Stimulated activated CD4-positive, alpha-beta T cell treated with anti-CD3 and anti-CD28 coated beads, Interleukin-4, amount 100 ng/mL, for 4 hours (primary cell): ENCODE data around the gene GPI.
A peak's percentile ranks its signal among the peaks of the same experiment; 100 is the strongest.

Experiments used
- DNase-seq, 2 experiments: peaks; one replicate each; pipeline ENCODE4 v3.0.0-alpha.2; 2020

GPI gene

DNA sequence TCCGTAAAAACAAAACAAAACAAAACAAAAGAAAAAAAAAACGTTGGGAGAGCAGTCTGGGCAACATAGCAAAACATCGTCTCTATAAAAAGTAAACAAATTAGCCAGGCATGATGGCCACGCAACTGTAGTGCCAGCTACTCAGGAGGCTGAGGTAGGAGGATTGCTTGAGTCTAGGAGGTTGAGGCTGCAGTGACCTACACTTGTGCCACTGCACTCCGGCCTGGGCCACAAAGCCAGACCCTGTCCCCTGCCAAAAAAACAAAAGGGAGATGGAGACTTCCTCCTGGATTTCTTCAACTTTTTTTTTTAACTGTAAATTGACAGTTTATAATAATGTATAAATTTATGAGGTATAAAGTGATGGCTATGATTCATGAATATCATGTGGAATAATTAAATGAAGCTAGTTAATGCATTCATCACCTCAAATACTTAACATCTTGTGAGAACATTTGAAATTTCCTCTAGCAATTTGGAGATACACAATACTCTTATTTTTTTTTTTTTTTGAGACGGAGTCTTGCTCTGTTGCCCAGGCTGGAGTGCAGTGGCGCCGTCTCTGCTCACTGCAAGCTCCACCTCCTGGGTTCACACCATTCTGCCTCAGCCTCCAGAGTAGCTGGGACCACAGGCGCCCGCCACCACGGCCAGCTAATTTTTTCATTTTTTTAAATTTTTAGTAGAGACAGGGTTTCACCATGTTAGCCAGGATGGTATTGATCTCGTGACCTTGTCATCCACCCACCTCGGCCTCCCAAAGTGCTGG lies 41.1 kb downstream of the GPI start:
- DNase-seq, result no peak

DNA sequence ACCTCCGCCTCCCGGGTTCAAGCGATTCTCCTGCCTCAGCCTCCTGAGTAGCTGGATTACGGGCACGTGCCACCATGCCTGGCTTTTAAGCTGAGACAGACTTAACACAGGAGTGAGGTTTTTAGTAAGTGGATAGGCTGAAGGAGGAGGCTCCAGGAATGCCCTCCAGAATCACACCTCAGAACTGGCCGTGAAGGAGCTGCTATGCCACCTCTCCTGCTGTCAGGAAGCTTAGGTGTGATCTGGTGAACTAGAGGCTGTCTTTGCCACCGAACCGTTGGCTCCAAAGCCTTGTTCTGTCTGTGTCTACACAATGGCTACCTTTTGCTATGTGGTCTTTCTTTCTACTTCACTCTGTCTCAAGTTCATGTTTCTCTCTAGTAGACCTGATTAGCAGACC lies 43.4 kb downstream of the GPI start:
- DNase-seq, result no peak

DNA sequence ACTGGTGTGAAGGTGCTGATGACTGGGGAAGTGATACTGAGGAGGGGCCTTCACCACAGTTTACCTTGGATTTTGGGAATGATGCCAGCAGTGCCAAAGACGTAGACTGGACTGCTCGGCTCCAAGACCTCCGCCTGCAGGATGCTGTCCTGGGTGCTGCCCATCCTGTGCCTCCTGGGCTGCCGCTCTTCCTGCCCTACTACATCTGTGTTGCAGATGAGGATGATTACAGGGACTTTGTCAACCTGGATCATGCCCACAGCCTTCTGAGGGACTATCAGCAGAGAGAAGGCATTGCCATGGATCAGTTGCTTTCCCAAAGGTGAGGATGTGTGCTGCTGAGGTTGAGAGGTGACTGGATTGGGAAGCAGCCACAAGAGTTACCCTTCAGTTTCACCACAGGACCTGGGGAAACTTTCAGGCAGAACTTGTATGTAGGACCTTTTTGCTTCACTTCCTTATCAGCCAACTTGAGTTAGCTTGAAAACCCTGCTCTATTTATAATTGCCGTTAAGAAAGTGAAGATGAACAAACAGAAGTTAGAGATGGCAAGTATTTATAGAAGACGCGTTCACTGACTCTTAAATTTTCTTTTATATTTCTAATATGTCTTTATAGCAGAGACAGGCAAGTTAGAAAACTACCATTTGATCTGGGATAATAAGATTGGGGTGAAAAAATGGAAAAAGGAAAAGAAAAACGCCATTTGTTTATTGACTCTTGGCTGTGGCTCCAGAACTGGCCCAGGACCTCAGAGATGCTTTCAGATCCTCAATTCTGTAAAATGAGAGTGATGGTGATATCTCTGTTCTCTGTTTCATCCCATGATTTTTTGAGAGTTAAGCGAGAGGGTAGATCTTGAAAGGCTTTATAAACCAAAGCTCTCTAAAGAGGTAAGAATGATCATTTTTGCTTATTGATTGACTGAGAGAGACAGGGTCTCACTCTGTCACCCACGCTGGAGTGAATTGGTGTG lies 44.5 kb downstream of the GPI start:
- no peak for DNase-seq

DNA sequence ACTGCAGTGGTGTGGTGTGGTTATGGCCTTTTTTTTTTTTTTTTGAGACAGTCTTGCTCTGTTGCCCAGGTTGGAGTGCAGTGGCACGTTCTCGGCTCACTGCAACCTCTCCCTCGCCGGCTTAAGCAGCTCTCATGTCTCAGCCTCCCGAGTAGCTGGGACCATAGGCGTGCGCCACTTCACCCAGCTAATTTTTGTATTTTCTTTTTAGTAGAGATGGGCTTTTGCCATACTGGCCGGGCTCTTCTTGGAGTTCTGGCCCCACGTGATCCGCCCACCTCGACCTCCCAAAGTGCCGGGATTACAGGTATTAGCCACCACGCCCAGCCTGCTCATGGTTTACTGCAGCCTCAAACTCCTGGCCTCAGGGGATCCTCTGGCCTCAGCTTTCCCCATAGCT lies 46.2 kb downstream of the GPI start:
- DNase-seq, result no peak

DNA sequence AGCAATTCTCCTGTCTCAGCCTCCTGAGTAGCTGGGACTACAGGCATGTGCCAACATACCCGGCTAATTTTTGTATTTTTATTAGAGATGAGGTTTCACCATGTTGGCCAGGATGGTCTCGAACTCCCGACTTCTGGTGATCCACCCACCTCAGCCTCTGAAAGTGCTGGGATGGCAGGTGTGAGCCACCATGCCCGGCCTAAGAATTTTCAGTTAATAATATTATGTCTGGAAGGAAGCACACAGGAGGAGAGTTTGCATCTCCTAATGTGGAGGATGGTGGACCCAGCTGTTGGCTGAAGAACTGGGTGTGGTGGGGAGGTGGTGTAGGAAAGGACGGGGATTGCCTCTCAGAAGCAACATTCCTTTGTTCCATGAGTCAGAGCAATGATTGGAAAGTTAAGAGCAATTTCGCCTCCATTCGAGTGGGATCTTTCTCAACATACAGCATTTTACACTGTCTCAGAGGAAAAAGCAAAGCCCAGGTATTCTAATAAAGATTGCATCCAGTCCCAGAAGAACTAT lies 51.1 kb downstream of the GPI start:
- DNase-seq, result no peak

DNA sequence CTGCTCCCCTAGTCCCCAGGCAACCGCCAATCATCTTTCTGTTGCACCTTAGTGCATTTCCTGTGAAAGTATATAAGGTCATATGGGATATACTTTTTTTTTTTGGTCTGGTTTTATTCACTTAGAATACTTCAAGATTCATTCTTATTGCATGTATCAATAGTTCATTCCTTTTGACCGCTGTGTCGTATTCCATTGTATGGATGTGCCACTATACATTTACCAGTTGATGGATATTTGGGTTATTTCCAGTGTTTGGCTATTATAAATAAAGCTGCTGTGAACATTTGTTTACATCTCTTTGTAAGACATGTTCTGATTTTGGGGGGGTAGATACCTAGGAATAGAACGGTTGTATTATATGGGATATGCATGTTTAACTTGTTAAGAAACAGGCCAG lies 53.3 kb downstream of the GPI start:
- DNase-seq, result no peak

DNA sequence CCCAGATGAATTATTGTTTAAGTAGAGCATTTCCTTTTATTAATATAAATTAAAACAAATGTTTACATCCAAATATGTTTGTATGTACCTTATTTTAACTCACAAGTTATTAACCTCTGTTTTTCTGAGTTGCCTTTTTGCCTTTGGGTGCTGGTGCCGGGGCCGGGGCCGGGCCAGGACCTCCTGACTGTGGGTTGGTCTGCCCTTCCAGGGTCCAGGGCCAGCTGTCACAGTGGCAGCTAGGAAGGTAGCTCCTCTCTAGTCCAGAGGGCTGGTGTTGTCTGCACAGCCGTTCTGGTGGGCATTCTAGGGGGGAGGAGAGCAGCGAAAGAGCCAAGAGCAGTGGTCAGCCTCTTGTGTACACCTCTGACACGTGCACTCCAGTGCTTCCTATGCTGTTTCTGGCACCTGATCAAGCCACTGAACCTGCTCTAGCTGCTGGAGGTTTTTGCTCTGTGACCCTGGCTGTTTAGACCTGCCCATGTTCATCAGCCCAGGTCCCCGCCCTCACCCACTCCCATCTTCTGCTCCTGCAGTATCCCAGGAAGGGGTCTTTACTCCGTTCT lies 61.2 kb downstream of the GPI start:
- DNase-seq, result no peak

DNA sequence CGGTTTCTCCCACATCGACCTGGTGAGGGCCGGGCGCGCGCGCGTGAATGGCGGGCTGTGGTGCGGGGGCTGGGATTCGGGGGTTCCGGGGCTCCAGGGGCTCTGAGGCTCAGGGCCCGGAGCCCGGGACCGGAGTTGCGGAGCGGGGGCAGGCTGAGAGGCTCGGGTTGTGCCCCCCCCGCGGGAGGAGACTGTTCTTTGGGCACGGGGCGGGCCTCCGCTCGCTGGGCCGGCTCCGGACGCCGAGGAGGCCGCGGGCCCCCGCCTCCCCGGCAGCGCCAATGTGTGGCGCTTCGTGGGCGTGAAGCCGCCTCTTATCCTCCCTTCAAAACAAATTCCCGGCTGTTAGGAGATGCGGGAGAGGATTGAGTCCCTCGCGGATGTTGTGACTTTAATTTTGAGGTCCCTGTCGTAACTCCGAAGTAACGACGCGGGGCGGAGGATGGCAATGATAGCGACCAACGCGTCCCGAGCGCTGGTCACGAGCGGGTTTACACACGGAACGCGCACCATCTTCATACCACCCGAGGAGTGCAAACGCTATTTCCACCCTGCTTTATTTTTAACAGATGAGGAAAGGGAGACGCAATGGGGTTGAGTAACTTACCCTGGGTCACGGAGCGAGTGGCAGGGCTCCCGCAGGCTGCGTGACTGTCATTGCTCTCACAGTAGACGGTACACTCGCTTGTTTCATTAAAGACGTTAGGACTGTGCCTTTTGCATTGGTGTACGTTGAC lies 63.7 kb downstream of the GPI start:
- DNase-seq, result peak in 1 of 2 experiments; percentile 9

DNA sequence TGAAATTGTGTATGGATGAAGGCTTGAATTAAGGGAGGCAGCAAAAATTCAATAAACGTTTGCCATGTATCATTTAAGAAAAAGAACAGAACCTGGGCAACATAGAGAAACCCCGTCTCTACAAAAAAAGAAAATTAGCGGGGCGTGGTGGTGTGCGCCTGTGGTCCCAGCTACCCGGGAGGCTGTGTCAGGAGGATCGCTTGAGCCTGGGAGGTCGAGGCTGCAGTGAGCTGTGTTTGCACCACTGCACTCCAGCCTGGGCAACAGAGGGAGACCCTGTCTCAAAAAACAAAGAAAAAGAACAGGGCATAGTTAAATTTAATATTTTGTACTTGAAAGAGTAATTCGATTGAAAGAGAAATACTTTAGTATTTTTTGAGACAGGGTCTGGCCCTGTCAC lies 64.6 kb downstream of the GPI start:
- DNase-seq, result no peak

DNA sequence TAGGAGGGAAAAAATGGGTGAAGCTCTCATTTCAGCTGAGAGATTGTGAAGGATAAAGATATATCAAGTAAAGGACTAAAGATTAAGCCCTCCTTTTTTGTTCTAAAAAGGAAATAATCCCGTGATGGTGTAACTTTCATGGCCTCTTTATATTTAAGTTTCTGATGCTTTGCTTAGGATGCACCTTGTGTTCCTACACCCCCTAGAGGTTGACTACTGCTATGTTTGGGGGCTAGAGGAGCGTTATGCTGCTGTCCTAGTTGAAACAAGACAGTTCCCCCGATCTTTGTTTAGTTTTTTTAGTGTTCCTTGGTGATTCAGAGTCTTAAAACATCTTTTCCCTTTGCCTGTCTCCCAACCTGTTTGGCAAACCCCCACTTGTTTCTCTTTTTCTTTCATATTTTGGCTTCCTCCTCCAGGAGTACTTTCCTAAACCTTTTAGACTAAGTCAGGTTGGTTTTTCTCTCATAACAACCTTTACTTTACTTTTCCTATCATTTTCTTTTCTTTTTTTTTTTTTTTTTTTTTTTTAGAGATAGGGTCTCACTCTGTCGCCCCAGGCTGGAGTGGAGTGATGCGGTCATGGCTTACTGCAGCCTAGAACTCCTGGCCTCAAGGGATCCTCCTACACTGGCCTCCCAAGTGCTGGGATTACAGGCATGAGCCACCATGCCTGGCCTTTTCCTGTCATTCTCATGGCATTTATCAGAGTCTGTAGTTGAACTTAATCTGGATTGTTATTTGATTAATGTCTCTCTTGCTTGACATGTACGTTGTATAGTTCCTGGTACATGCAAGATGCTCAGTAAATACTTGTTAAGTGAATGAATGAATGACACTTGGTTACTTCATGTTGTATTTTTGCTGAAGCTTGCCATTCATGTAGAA lies 66.0 kb downstream of the GPI start:
- DNase-seq, result peak in 1 of 2 experiments; percentile 17

DNA sequence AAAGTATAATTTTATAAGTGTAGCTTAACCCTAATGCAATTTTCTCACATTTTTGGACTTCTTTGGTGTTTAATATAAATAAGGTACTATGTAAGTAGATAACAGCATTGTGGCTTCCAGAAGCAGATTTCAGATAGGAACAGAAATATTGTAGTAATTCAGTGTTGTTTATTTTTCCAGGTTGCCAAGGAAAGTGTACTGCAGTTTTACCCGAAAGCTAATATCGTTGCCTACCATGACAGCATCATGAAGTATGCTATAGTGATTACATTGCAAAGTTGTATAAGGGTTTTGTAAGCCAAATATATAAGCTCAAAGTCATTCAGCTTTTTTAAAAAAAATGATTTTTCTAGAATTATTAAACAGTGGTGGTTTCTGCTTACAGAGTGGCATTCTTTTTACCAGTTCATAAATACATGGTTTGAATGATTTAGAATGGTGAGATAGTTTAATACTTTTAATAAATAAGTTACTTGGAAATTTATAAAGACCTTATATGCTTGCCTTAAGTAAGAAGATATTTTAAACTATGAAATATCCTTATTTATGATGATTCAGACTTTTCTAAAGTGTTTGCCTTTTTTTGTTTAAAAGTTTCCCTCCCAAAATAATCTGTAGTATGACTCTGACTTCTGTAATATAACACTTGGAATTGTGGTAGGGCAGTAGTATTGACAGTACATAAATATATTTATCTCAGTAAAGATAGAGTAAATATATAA lies 66.8 kb downstream of the GPI start:
- no peak for DNase-seq

DNA sequence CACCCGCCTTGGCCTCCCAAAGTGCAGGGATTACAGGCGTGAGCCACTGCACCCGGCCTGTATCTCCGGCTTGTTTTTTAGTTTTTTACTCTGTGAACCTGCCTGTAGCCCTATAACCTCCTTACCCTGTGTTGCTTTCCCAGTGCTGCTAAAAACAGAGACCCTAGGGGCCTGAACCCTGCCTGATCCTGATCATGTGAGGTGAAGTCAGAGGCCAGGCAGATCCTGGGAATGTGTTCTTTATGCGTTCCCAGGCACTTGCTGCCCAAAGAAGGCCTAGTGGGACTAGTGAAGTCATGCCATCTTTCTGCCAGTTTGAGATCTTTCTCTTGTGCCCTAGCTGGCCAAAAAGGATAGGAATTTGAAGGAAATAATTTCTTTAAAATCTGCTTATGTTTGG lies 67.8 kb downstream of the GPI start:
- DNase-seq, result no peak

DNA sequence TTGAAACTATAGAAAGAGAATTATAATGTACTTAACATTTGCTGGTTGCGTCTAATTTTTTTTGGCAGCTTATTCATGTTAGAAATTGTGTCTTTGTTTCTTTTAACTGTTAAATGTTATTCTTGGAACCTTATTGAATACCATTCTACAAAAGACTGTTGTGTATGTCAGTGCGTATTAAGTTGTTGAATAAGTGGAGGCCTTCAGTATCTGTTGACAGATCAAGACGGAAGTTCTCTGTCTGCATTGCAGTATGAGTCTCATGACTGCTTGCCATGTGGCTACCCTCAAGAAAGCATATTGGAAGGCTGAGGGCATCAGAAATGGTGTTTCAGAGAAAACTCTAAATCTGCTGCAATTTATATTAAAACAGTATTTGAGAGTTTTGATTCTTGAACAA lies 71.7 kb downstream of the GPI start:
- no peak for DNase-seq

DNA sequence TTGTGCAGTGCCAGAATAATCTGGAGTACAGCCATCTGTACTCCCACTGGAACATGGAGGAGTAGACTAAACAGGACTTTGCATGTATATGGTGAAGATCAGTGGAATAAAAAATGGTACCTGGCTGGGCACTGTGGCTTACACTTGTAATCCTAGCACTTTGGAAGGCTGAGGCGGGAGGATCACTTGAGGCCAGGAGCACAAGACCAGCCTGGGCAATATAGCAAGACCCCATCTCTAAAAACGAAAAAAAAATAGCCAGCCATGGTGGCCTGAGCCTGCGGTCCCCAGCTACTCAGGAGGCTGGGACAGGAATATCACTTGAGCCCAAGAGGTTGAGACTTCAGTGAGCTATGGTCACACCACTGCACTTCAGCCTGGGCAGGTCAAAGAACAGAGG lies 83.2 kb downstream of the GPI start:
- no peak for DNase-seq
